Activated T-helper 1 cell treated with Interleukin-2 at 50 U/mL for 16 hours (primary cell): ENCODE results near the gene ENTHD1.

Experiments used
- DNase-seq: peaks from one replicate; pipeline ENCODE4 v3.0.0-alpha.2; 2020; ENCODE audit warnings: low read depth

The ENTHD1 gene

DNA sequence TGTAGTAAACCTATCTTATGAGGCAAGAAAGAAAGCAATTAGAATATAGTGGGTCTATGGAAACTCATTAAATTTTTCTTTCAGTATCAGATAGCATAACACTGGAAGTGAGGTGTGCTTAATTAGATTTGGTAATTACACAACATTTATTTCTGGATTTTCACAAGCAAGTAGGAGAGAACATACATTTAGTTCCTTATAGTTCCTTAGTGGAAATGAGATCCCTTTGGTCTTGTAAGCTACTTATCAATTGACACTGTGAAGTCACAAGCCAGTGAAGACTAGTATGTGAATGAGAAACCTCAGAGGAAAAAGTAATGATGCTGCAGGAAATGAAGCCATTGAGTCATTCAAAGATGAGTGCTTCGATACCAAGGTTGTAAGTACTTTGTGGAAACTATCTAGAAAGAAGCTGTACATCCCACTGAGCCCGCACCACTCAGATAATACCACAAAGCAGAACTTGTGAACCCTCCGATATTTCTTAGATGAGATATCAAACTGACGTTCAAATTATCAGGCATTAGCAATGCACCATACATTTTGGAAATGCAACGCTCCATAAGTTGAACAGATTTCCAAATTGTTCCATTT is 53.5 kb downstream of the ENTHD1 start:
- no peak for DNase-seq

DNA sequence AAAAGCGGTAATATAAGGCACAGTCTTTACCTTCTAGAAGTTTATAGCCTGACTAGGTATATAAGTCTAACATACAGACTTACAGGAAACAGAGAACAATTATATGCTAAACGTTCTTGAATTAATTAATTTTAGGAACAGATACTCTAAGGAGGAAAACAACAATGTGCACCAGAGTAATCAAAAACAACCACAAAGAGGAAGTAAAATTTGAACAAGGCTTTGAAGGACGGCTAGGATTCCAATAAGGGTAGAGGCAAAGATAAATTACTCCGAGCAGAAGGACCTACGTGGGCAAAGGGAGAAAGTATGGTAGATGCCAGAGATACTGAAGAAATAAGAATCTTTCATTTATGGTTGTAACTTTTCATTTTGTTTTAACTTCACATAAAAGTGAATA is 54.4 kb downstream of the ENTHD1 start:
- no peak for DNase-seq

DNA sequence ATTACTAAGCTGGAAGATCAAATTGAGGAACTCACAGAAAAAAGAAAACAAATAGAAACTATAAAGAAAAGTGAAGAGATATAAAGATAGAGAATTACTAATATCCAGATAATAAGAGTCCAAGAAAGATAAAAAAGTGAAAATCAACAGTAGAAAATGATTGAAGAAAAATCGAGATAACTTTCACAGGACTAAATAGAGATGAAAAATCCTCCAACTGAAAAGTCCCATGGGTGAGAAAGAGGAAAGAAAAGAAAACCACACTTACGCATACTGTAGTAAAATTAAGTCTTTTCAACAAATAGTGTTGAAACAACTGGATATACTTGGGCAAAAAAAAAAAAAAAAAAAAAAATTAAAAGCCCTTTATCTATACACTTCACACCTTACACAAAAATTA is 60.0 kb downstream of the ENTHD1 start:
- DNase-seq = no peak

DNA sequence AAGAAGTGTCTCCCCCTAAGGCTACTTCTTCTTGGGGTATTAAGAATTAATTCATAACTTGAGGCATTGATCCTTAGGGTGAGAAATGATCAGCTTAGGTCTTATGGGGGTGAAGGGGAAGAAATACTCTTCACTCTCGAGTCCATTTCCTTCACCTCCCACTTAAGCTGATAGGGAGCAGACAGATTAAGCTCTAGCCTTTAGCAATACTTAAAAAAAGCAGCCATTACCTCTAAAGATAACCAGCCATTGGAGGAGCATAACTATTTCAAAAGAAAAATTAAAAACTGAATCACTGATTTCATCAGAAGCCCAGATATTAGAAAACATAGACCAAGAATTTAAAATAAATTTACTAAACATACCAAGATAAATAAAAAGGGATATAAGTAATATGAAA is 60.5 kb downstream of the ENTHD1 start:
- no peak for DNase-seq

DNA sequence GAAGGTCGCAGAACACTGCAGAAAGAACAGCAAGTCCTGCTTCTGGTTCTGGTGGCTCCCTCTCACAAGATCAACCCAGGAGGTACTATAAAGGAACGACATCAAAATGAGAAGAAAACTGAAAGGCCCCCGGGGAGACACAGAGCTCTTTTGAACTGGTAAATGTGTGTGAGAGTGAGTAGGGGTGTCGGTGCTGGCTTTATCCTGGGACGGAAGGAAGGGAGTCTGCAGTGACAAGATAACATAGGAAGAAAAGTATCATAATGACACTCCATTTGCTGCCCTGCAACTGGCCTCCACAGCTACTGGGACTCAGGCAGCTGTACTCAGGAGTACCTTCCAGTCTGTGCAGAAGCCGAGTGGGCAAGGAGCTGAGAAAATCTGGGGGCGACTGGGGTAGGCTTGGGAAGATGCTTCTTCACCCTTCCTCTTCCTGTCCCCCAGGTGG is 60.9 kb downstream of the ENTHD1 start:
- DNase-seq = no peak

DNA sequence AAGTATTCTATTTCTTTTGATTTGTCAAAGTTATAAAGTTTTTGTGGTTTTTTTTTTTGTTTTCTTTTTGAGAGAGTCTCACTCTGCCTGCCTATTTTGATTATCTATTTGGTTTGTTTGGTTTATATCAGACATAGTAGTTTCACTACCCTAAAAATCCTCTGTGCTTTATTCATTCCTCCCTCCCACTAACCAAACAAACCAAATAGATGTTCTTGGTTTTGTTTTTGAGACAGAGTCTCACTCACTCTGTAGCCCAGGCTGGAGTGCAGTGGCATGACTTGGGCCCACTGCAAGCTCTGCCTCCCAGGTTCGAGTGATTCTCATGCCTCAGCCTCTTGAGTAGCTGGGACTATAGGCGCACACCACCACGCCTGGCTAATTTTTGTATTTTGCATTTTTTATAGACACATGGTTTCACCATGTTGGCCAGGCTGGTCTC is 67.9 kb downstream of the ENTHD1 start:
- DNase-seq = no peak

DNA sequence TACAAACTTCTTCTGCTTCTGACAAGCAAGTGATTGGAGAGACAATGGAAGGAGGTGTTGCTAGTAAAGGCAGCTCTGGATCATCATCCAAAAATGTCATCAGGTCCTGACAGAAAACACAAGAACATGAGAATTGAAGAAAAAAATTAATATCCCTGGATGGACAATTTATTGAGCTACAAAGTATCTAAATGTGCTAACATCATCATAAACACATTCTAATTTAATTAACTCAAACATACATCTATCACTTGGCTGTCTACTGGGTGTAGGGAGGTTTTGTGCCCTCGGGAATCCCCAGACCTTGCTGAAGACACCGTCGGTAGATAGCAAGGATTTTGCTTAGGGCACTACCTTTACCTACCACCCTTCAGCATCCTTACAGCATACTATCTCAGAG is 72.6 kb downstream of the ENTHD1 start:
- no peak for DNase-seq

DNA sequence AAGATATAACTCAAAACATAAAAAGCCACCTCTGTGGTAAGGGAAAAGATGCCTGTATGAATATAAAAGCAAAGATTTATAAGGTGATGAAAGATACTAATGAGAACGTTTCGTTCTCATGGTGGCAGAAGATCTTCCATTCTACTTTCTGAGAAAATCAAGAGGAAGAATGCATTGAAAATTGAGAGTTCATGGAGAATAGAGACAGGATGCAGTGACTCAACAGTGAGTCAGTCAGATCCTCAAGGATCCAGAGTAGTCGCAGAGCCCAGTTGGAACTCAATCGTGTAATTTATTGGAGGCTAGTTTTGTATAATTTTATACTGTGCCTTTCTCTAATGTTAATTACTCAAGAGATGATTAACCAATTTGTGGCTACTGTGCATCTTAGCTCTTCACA is 73.3 kb downstream of the ENTHD1 start:
- DNase-seq = no peak

DNA sequence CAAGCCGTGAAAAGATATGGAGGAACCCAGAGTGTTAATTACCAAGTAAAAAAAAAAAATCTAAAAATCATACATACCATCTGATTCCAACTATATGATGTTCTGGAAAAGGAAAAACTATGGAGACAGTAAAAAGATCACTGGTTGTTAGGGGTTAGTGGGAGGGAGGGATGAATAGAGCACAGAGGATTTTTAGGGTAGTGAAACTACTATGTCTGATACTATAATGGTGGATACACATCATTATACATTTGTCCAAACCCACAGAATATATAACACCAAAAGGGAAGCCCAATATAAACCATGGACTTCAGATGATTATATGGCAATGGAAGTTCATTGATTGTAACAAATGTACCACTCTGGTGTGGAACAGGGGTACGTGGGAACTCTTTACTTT is 74.1 kb downstream of the ENTHD1 start:
- no peak for DNase-seq

DNA sequence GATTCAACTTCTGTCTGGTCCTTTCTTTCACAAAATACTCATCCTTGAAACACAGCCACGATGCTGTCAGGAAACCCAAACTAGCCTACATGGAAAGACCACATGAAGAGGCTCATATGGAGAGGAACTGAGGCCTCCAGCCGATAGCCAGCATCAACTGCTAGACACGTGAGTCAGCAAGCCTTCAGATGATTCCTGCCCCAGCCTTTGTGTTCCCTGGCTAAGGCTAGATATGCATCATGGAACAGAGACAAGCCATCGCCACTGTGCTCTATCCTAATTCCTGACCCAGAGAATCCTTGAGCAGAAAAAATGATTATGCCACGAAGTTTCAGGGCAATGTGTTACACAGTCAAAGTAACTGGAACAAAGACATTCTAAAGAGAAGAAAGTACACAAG is 75.5 kb downstream of the ENTHD1 start:
- DNase-seq = no peak

DNA sequence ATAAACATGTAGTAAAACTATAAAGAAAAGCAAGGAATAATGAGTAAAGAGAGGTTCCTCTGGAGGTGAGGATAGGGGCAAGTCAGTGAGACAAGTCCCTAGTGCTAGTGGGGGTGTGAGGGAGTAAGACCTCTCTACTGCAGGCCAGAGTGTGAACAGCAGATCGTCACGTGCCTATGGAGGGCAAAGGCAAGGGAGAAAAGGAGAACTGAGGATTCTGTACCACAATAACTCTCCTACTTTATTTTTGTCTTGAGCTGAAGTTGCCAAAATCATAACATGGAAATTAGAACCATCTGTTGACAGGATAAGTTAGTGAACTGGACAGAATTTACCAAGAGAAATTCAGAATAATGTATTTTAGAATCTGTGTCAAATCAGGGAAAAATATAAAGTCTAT is 77.6 kb downstream of the ENTHD1 start:
- no peak for DNase-seq

DNA sequence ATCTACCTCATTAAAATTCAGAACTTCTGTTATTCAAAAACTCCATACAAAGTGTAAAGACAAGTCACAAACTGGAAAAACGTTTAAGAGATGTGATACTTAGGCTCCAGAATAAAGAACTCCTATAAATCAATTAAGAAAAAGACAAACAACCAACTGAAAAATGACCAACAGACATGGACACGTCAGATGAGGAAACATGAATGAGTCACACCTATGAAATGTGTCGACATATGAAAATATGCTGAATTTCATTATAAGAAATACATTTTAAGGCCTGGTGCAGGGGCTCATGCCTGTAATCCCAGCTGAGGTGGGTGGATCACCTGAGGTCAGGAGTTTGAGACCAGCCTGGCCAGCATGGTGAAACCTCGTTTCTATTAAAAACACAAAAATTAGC is 78.7 kb downstream of the ENTHD1 start:
- DNase-seq = no peak

DNA sequence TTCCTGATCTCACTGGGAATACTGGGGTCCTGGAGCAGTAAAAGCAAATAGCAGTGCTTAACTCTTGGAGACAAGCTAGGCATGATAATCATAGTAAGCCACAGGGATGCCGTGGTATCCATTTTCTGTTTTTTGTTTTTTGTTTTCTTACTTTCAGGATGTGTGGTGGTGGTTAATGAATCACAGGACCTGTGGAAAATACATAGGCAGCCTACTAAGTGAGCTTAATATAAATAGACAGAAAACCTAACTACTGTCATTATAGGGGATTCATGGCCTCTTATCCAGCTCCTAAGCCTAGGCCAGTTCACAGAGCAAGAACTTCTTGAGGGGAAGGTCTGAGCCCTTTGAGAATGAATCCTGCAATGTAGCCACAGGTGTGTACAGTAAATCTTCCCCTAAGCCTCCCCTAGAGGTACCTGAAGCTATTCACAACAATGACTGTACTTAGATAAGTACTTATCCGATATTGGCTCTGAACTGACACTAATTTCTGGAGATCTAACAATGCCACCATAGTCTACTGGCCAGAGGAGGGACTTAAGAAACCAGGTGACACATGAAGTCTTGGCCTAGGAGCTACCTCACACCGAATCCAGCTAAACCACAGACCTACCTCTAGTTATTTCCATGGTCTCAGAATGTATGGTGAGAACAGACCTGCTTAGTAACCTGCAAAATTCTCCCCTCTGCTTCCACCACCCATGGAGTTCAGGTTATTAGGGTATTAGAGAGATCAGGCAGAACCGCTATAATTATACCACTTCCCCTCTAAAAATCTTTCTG is 83.6 kb downstream of the ENTHD1 start:
- no peak for DNase-seq

DNA sequence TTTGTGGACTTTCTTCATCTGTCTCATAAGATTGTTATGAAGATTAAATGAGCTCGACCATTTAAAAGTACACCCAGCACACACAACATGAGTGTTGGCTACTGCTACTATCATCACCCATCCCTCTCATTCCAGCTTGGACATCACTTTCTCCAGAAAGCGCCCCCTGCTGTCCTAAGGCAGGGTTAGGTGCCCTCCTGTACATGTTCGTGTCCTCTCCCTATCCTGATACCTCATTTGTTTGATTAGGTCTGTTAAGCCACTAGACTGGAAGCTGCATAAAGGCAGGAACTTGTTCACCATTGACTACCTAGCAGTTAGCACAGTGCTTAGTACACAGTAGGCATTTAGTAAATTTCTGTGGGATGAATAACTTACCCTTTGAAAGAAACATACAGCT is 85.5 kb downstream of the ENTHD1 start:
- no peak for DNase-seq

DNA sequence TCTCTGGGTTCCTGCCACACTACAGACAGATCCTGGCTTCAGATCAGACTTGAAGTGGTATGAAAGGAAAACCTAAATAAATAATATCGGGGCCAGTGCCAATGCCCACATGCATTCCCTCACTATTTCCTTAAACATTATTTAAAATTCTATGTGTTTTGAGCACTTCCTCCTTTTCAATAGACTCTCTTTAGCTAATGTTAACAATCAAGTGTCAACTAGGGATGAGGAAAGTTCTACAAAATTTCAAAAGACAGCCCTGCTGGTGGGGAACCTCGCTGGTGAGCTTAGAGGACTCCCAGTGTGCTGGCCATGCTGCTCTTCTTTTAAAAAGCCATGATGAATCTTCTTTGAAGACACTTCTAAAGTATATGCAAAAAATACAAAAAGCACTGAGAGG is 87.5 kb downstream of the ENTHD1 start:
- no peak for DNase-seq

DNA sequence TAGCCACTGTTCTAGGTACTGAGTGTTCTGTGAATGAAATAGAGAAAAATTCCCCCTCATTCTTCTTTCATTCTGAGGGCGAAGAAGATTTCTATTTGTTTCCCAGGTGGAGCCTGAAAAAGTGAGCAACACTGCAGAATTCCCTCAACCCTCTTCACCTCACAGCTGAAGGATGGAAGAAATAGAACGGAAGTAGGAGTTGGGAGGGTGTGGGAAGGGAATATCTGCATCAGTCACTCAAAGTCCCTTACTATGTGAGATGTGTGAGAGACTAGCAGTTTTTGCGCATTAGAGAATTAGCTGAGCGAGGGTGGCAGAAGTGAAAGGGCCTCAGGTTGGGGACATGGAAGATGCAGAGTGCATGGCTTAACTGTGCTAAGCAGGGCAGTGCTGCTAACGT is 88.4 kb downstream of the ENTHD1 start:
- no peak for DNase-seq

DNA sequence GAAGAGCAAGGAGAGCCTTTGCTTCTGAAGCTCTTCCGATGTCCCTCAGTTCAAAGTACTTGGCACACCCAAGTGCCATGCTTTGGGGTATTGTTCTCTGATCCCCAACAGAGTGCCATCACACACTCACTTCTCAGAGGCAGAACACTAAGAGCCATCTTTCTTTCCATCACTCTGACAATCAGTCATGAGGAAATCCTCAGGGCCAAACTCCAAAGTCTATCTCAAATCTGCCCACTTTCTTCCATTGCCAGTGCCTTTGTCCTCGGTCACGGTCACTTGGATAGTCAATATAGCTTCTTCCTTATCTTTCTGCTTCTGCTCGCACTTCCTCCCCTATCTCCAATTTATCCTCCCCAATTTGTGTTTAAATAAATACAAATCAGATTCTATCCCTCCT is 90.9 kb downstream of the ENTHD1 start:
- no peak for DNase-seq

DNA sequence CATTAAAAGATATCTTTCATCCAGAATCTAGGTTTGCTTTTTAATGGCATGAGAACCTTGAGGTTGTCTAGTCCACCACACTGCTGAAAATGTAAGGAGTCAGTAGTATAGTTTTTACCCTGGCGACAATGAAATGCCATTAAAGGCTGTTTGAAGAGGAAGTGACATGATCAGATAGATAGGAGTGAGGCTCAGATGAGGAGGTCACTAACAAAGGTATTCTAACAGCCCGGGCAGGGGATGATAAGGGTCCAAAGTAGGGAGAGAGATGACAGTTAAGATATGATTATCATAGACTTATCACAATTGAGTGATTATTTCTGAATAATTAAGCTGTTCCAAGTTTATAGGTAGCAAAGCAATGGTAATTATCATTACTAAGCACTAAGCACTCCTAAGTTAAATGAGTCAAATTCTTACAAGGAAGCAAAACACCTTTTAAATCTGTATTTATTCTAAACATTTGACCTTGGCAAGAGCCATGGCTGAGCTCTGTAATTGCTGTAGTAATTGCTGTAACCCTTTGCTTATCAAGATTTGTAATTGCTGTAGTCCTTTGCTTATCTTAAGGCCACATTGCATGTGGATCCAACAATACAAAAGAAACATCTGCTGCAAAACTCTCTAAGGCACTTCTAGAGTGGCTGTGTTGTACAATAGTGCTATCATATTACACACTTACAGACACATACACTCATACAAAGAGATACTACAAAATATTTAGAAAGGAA is 92.6 kb downstream of the ENTHD1 start:
- no peak for DNase-seq

DNA sequence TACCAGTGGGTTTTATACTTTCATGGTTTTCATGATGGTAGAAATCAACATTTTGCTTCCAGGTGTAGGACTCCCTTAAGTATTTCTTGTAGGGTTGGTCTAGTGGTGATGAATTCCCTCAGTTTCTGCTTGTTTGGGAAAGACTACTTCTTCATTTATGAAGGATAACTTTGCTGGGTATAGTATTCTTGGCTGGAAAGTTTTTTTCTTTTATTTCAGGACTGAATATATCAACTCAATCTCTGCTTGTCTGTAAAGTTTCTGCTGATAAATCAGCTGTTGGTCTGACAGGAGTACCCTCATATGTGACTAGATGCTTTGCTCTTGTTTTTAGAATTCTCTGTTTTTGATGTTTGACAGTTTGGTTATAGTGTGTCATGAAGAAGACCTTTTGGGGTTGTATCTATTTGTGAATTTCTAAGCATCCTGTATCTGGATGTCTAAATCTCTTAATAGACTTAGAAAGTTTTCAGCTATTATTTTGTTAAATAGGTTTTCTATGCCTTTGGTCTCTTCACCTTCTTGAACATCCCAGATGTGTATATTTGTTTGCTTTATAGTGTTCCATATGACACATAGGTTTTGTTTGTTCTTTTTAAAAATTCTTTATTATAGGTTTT is 95.9 kb downstream of the ENTHD1 start:
- DNase-seq = no peak

DNA sequence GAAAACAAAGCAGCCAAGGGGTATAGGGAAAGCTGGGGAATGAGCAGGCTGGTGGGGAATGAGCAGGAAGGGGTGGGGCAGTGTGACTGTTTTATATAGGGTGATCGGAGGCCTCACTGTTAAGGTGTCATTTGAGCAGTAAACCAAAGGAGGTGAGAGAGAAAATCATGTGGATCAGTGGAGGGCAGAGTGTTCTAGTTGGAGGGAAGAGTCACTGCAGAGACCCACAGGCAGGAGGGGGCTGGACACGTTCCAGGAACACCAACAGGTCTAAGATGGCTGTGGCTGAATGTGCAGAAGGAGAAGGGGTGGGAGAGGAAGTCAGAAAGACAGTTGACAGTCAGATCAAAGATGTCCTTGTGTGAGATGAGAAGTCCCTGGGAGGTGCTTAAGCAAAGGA is 103.8 kb downstream of the ENTHD1 start:
- no peak for DNase-seq

DNA sequence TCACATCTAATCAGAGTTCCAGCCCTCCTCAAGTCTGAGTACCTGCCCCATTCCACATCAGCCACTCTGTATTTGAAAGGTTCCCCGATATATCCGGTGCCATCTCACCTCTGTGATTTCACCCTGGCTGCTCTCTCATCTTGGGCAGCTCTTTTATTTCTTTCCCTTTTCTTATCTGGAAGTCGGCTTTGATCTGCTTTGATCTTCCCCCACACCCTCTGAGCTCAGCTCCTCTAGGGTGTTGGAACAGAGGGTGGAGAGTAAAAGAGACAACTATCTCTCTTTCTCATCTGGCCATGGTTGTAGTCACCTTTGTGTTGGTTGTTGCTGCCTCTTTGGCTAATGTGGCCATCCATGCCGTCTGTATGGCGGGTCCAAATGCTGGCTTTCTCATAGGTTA is 108.3 kb downstream of the ENTHD1 start:
- no peak for DNase-seq

DNA sequence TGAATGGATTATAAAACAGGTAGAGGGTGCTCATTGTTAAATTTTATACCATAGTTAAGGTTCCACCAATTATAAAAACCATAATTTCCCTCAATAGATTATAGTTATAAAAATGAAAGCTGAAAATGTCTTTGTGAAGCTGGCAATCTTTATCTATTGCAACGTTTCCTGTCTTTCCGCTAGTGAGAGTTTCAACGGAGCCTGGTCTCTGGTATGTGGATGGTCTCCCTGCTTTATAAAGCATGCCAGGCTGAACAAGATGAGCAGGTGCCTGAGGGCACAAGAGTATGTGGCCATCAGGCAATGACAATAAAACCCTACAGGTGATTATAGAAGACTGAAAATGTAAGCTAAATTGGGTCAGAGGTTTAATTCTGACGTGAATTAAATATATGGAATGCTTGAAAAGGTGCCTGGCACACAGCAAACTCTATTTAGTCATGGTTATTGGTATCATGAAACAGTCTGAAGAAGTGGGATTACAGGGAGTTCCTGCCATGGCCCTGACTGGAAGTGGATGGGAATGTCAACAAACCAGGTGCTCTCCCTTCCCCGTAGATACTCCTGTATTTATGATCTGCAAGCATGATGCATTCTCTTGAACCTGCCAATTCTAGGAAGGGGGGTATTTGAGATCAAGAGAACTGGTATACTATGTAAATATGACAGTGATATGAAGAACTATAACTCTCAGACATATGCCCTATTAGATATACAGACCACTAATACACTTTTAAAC is 115.7 kb downstream of the ENTHD1 start:
- DNase-seq = no peak
